Measurements from ENCODE around the gene IFI44.

IFI44 gene

DNA sequence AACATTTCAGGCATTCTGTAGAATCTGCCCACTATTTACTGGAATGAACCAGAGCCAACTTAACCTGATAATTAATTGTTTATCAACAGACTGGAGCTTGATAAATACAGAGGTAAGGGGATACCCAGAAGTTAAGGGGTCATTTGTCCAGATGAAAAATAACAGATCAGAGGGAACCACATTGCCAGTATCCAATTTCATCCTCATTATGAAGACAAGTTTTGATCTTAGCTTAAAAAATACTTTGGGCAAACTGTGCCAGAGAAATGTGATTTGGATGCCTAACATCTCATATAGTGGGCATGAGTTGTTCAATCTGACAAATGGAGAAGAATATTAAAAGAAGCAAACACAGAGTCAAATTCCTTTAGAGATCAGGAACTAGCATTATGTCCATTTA is 63.7 kb downstream of the IFI44 start:
- DNase-seq: no peak

Data from GDM1 (cell line).